RWPE1 (cell line): ENCODE data around the gene EIF4EBP3.
A peak's percentile ranks its signal among the peaks of the same experiment; 100 is the strongest.

Experiments
- CTCF ChIA-PET: fragments of 350-600 bp; sonication (Branson Sonifier 250); formaldehyde crosslinking; extraction: SDS; loops from one replicate; lab custom pipeline; 2021; lab: Yijun Ruan, JAX
- POLR2A ChIA-PET: fragments of 400-600 bp; formaldehyde crosslinking; extraction: SDS; loops from one replicate; lab custom pipeline; 2020; ENCODE audit warnings: antibody characterized with exemption; ENCODE audit not compliant: low non-redundant PET; lab: Yijun Ruan, JAX
- DNase-seq: peaks from one replicate; pipeline ENCODE4 v3.0.0; 2012; ENCODE audit warnings: low spot score
- H3K27ac ChIP-seq: fragments of 450-650 bp; 2 replicates; pipeline ENCODE4 v1.5.1; 2017
- CTCF ChIP-seq: fragments of 450-650 bp; conservative IDR thresholded peaks from 2 replicates; pipeline ENCODE4 v1.5.1; 2017; ENCODE audit warnings: low read depth, mild to moderate bottlenecking

The EIF4EBP3 gene

DNA sequence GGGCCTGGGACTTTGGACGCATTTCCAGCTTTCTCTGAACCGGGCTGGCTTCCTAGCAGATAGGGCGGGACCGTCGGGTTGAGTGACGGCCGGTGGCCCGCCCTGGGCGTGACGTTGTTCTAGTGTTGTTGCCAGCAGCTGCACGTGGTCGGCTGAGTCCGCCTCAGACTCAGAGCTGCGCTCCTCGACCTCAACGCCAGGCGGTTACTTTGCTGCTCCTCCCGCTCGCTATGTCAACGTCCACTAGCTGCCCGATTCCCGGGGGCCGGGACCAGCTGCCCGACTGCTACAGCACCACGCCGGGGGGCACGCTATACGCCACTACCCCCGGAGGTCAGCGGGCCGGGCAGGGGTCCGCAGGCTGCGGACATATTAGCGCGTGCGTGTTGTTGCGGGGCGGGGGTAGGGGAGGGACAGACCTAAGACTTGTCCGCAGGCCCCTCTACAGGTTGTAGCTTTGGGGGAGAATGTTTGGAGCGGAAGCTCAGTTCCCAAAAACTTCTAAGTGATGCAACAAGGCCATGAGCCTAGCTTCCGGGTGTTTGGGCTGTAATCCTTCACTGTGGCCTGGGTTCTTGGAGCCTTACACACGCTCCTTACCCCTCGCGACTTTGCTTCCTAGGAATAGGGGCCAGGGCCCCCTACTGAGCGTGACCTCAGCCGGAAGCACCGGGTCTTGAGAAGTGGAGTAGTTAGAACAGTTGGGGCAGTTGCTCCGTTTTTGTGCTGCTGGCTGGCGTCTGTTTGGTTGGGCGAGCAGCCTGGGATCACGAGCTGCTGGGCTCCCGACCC, at the start of gene EIF4EBP3:
TSS of gene EIF4EBP3 (plus strand) at position 155 of the 792 bp plus-strand sequence. CDS start at position 231, 76 bp downstream.
- peak; percentile 97 for DNase-seq
- ChIA-PET CTCF (interaction anchor here (0.5 to 2.9 kb wide), 15 partner anchors 9 to 199 kb away, joined by 3 to 21 read pairs (median 4); partner anchors contain the start of genes CD14, IK, NDUFA2 and SRA1), POLR2A (interaction anchor here (0.7 to 2.7 kb wide), 5 partner anchors 10 to 116 kb away, joined by 3 to 18 read pairs (median 4); partner anchors contain the start of genes IK, NDUFA2 and SRA1)
- peak within 1 kb of the TSS; percentile 86 for H3K27ac ChIP-seq
- peak; percentile 63 for TF ChIP-seq CTCF

DNA sequence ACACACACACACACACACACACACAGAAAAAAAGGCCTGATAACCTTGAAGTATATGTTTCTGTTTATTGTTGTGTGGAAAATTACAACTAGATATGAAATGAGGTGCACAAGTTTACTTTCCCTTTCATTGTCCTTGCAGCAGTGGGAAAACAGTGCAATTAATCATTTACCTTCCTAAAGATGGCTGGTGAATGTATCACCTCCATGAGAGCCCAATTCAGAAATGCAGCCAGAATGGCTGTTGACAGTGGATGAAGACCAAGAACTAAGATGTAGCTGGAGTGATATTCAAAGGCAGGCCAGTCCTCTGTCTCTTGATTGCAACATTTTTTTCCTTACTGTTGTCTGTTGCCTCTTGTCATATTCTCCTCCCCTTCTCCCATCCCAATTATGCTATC, 49.6 kb upstream of the EIF4EBP3 start:
- no peak for TF ChIP-seq CTCF
- no peak overlapping the region for H3K27ac ChIP-seq
- no peak for DNase-seq
- CTCF ChIA-PET, result interaction anchor here (0.6 kb wide), 1 partner anchor 108 kb away, joined by 4 read pairs; no protein-coding TSS in a partner anchor
- POLR2A ChIA-PET, result no interaction called here

GRCh38 chr5:140498591-140498990, 48.9 kb upstream of the EIF4EBP3 start:
- H3K27ac ChIP-seq, result no peak overlapping the region
- TF ChIP-seq CTCF, result no peak; the same call in 1 of the 2 replicates
- ChIA-PET CTCF (no interaction called here), POLR2A (no interaction called here)
- DNase-seq, result no peak

- DNase-seq, result no peak
- POLR2A ChIA-PET, result no interaction called here
- H3K27ac ChIP-seq, result no peak overlapping the region
- CTCF ChIA-PET, result interaction anchor here (0.6 to 0.7 kb wide), 2 partner anchors 26 to 794 kb away, joined by 3 to 4 read pairs; no protein-coding TSS in a partner anchor
- TF ChIP-seq CTCF, result no peak
These were observed 44.6 kb upstream of the EIF4EBP3 start for GRCh38 chr5:140502834-140503233.

GRCh38 chr5:140509898-140510297, 37.6 kb upstream of the EIF4EBP3 start:
- POLR2A ChIA-PET, result no interaction called here
- no peak for TF ChIP-seq CTCF
- no peak for DNase-seq
- no peak overlapping the region for H3K27ac ChIP-seq
- CTCF ChIA-PET, result interaction anchor here (0.5 kb wide), 1 partner anchor 10 kb away, joined by 5 read pairs; no protein-coding TSS in a partner anchor

GRCh38 chr5:140513124-140513523, 34.3 kb upstream of the EIF4EBP3 start:
- ChIA-PET POLR2A (no interaction called here), CTCF (no interaction called here)
- DNase-seq, result no peak
- TF ChIP-seq CTCF, result no peak
- no peak overlapping the region for H3K27ac ChIP-seq
